ENCODE results near the gene MYO3A. TPM values are rescaled to one million over a fixed set of nuclear protein-coding genes. Genes with fewer than 3 reads are reported as not detected.

The MYO3A gene
- total and polyA plus RNA-seq, 2 donors (not counting 1 experiment from before 2014, with no cell fraction given): 0.27 to 1.4 TPM

DNA sequence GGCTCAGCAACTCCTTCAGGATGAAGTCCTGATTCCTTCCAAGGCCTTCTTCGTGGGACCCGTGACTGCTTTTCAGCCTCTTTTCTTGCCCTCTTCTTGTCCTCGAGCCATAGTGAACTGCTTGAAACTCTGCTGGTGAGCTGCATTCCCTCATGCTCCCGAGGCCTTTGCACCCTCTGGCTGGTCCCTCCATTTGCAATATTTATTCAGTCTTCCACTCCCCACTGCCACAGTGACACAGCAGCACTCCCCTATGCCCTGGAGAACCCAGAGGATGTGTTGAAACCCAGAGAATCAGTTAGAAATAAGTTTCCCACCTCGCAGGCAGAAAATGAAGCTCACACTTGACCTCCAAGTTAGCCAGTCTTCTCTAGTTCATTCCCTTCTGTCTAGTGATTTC is 260.2 kb downstream of the MYO3A start:
- CTCF ChIA-PET: no interaction called here
- Mint-ChIP-seq H3K4me3 (no peak overlapping the region), H3K4me1 (peaks cover 3% of the 10 kb centered on the region), H3K27ac (no peak overlapping the region), H3K9me3 (ENCODE audit: insufficient read depth) (peaks cover 3% of the 10 kb centered on the region), H3K27me3 (peaks cover 10% of the 10 kb centered on the region)
- Histone ChIP-seq H3K79me2 (ENCODE audit: control insufficient read depth, insufficient read depth, low read length) (no peaks in the 10 kb centered on the region), H4K20me1 (ENCODE audit: control insufficient read depth, insufficient read depth, low read length, poor library complexity, severe bottlenecking) (no peaks in the 10 kb centered on the region), H3K9ac (ENCODE audit: low read length) (no peak overlapping the region), H3K4me1 (ENCODE audit: control insufficient read depth in 2 of 2, insufficient read depth in 2 of 2, low read length in 2 of 2) (no peaks in the 10 kb centered on the region), H3K27ac (ENCODE audit: low read length in 2 of 2) (no peak overlapping the region), H3K9me3 (ENCODE audit: control extremely low read depth in 1 of 3, control insufficient read depth in 2 of 3, insufficient read depth in 1 of 3, low read length in 2 of 3) (peaks cover 0 to 4% (median 0%) of the 10 kb centered on the region in 3 donors), H3K4me2 (replicated peaks; ENCODE audit: low read depth, low read length, poor library complexity, severe bottlenecking) (no peak overlapping the region), H3K27me3 (replicated peaks in 1 of 4; ENCODE audit: control extremely low read depth in 1 of 4, control insufficient read depth in 3 of 4, insufficient read depth in 4 of 4, low read length in 3 of 4) (peaks cover 0 to 3% (median 0%) of the 10 kb centered on the region in 4 experiments), H3K4me3 (ENCODE audit: control extremely low read depth in 1 of 5, extremely low read depth in 1 of 5, insufficient read depth in 1 of 5, low read depth in 2 of 5, low read length in 4 of 5) (no peak overlapping the region), H2AFZ (ENCODE audit: insufficient read depth, low read depth, low read length, poor library complexity, severe bottlenecking) (no peak overlapping the region), H3K36me3 (replicated peaks in 1 of 2; ENCODE audit: control extremely low read depth in 1 of 2, control insufficient read depth in 1 of 2, extremely low read depth in 1 of 2, insufficient read depth in 2 of 2, low read length in 1 of 2) (no peaks in the 10 kb centered on the region)
- no peak for ATAC-seq (ENCODE audit: low read depth)
- intact Hi-C loops (cut with micrococcal nuclease): no loop called here
- TF ChIP-seq, protein P1, sequence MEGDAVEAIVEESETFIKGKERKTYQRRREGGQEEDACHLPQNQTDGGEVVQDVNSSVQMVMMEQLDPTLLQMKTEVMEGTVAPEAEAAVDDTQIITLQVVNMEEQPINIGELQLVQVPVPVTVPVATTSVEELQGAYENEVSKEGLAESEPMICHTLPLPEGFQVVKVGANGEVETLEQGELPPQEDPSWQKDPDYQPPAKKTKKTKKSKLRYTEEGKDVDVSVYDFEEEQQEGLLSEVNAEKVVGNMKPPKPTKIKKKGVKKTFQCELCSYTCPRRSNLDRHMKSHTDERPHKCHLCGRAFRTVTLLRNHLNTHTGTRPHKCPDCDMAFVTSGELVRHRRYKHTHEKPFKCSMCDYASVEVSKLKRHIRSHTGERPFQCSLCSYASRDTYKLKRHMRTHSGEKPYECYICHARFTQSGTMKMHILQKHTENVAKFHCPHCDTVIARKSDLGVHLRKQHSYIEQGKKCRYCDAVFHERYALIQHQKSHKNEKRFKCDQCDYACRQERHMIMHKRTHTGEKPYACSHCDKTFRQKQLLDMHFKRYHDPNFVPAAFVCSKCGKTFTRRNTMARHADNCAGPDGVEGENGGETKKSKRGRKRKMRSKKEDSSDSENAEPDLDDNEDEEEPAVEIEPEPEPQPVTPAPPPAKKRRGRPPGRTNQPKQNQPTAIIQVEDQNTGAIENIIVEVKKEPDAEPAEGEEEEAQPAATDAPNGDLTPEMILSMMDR (IDR thresholded peaks at IDR 0.05): no peak
- TF ChIP-seq EZH2 (IDR thresholded peaks at IDR 0.05; ENCODE audit: borderline replicate concordance, insufficient read depth, low read depth, low read length, poor library complexity, severe bottlenecking): no peak
- POLR2A ChIA-PET: no interaction called here
- no peak for DNase-seq
- 95% methylated on average over 4 of the region's 5 CpGs for WGBS (ENCODE audit: insufficient coverage)

DNA sequence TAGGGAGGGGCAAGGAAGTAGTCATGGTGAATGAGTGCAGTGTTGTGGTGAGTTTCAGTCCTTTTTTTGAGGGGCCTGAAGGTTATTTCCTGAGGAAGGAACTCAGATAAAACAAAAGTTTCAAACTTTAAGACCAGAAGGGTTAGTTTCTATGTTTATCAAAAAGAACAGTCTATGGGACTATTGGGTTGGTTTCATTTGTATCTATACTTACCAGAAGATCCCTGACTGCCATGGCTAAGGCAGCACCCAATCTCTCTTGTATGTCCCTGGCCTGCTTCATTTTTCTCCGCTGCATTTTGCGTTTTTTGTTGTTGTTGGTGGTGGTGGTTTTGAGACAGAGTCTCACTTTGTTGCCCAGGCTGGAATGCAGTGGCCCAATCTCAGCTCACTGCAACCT is 263.2 kb downstream of the MYO3A start:
- Mint-ChIP-seq H3K9me3 (ENCODE audit: insufficient read depth) (peaks cover 3% of the 10 kb centered on the region), H3K27ac (no peak overlapping the region), H3K27me3 (peaks cover 7% of the 10 kb centered on the region), H3K4me3 (no peak overlapping the region), H3K4me1 (peaks cover 3% of the 10 kb centered on the region)
- ATAC-seq (ENCODE audit: low read depth): no peak
- Histone ChIP-seq H4K20me1 (ENCODE audit: control insufficient read depth, insufficient read depth, low read length, poor library complexity, severe bottlenecking) (no peaks in the 10 kb centered on the region), H3K9me3 (ENCODE audit: control extremely low read depth in 1 of 3, control insufficient read depth in 2 of 3, insufficient read depth in 1 of 3, low read length in 2 of 3) (peaks cover 0 to 4% (median 0%) of the 10 kb centered on the region in 3 donors), H3K27ac (ENCODE audit: low read length in 2 of 2) (no peak overlapping the region), H3K79me2 (ENCODE audit: control insufficient read depth, insufficient read depth, low read length) (no peaks in the 10 kb centered on the region), H3K4me2 (replicated peaks; ENCODE audit: low read depth, low read length, poor library complexity, severe bottlenecking) (no peak overlapping the region), H3K9ac (ENCODE audit: low read length) (no peak overlapping the region), H3K4me1 (ENCODE audit: control insufficient read depth in 2 of 2, insufficient read depth in 2 of 2, low read length in 2 of 2) (no peaks in the 10 kb centered on the region), H3K36me3 (replicated peaks in 1 of 2; ENCODE audit: control extremely low read depth in 1 of 2, control insufficient read depth in 1 of 2, extremely low read depth in 1 of 2, insufficient read depth in 2 of 2, low read length in 1 of 2) (no peaks in the 10 kb centered on the region), H3K27me3 (replicated peaks in 1 of 4; ENCODE audit: control extremely low read depth in 1 of 4, control insufficient read depth in 3 of 4, insufficient read depth in 4 of 4, low read length in 3 of 4) (peaks cover 0 to 3% (median 0%) of the 10 kb centered on the region in 4 experiments), H3K4me3 (ENCODE audit: control extremely low read depth in 1 of 5, extremely low read depth in 1 of 5, insufficient read depth in 1 of 5, low read depth in 2 of 5, low read length in 4 of 5) (no peak overlapping the region), H2AFZ (ENCODE audit: insufficient read depth, low read depth, low read length, poor library complexity, severe bottlenecking) (no peak overlapping the region)
- no peak for DNase-seq
- intact Hi-C loops (cut with micrococcal nuclease): no loop called here
- TF ChIP-seq EZH2 (IDR thresholded peaks at IDR 0.05; ENCODE audit: borderline replicate concordance, insufficient read depth, low read depth, low read length, poor library complexity, severe bottlenecking): no peak
- TF ChIP-seq, protein P1 (IDR thresholded peaks at IDR 0.05): no peak
- ChIA-PET CTCF (no interaction called here), POLR2A (no interaction called here)
- 92% methylated on average over 2 of the region's 2 CpGs for WGBS (ENCODE audit: insufficient coverage)

Data from B cell (primary cell).